GM23248 (cell line): ENCODE results near the gene ZFPM1.

ENCODE experiments used
- EZH2 ChIP-seq: fragments of 200-600 bp; sonication (generic); IDR thresholded peaks from 2 replicates; pipeline ENCODE4 v1.6.1; 2018; ENCODE audit warnings: antibody characterized with exemption, mild to moderate bottlenecking; ENCODE audit not compliant: insufficient read depth, poor library complexity, severe bottlenecking
- EZH2phosphoT487 ChIP-seq: fragments of 200-600 bp; sonication (generic); IDR thresholded peaks from 2 replicates; pipeline ENCODE4 v1.6.1; 2018; ENCODE audit warnings: antibody characterized with exemption, moderate library complexity, mild to moderate bottlenecking, low read depth; ENCODE audit not compliant: insufficient read depth

GRCh38 chr16:88535857-88536222 is 82.8 kb downstream of the ZFPM1 start:
- TF ChIP-seq EZH2phosphoT487 (no peak), EZH2 (no peak)
